Measurements from ENCODE around the gene SKAP1. TPM values are rescaled to one million over a fixed set of nuclear protein-coding genes. Genes with fewer than 3 reads are reported as not detected.

The SKAP1 gene
- total RNA-seq, 1 donor from 2014 or later, result 0.69 TPM

DNA sequence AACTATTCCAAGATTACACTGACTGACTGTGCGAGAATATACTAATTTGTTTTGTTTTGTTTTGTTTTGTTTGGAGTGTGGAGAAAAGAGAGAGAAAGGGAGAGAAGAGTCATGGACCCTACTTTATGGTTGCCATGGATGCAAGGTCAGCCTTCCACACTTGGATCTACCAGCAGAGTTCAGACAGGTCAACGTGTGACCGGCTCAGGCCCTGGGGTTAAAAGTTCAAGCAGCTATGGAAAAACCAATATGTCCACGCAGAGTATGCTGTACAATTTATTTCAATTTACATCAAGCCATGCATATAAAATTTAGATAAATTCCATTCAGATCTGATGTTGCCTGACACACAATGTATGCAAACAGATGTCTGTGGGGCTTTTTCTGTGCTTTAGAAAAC lies 122.8 kb downstream of the SKAP1 start:
- H3K4me1 Mint-ChIP-seq (ENCODE audit: low read depth), result peaks cover 43% of the 10 kb centered on the region
- H3K4me3 Mint-ChIP-seq (ENCODE audit: low read depth), result no peak overlapping the region
- no peaks in the 10 kb centered on the region for H3K36me3 Mint-ChIP-seq (ENCODE audit: insufficient read depth)
- no peaks in the 10 kb centered on the region for H3K9me3 Mint-ChIP-seq (ENCODE audit: low read depth)
- TF ChIP-seq, protein P1, sequence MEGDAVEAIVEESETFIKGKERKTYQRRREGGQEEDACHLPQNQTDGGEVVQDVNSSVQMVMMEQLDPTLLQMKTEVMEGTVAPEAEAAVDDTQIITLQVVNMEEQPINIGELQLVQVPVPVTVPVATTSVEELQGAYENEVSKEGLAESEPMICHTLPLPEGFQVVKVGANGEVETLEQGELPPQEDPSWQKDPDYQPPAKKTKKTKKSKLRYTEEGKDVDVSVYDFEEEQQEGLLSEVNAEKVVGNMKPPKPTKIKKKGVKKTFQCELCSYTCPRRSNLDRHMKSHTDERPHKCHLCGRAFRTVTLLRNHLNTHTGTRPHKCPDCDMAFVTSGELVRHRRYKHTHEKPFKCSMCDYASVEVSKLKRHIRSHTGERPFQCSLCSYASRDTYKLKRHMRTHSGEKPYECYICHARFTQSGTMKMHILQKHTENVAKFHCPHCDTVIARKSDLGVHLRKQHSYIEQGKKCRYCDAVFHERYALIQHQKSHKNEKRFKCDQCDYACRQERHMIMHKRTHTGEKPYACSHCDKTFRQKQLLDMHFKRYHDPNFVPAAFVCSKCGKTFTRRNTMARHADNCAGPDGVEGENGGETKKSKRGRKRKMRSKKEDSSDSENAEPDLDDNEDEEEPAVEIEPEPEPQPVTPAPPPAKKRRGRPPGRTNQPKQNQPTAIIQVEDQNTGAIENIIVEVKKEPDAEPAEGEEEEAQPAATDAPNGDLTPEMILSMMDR (IDR thresholded peaks at IDR 0.05; ENCODE audit: unreplicated experiment), result no peak
- no peaks in the 10 kb centered on the region for H3K27me3 Mint-ChIP-seq
- no peak overlapping the region for H3K27ac Mint-ChIP-seq
- DNase-seq (ENCODE audit: low spot score, unreplicated experiment), result no peak

DNA sequence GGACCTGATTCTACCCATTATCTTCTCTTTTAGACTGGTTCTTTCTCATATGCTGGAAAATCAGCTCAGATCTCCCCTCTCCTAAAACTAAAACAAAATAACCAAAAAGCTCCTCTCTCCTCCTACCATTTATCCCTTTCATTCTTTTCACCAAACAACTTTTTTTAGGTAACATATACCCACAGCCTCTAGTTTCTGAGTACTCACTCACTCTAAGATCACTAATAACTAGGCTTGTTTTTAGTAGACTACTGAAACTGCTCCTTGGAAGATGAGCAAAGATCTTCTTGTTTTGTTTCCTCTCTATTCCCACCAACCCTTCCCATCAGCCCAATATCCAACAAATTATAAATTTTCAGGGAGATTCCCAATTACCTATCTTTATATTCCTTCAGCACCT lies 129.0 kb downstream of the SKAP1 start:
- Mint-ChIP-seq H3K27me3 (no peaks in the 10 kb centered on the region), H3K4me1 (ENCODE audit: low read depth) (peaks cover 18% of the 10 kb centered on the region), H3K36me3 (ENCODE audit: insufficient read depth) (no peaks in the 10 kb centered on the region), H3K4me3 (ENCODE audit: low read depth) (no peak overlapping the region), H3K9me3 (ENCODE audit: low read depth) (no peaks in the 10 kb centered on the region), H3K27ac (no peak overlapping the region)
- TF ChIP-seq, protein P1 (IDR thresholded peaks at IDR 0.05; ENCODE audit: unreplicated experiment), result no peak
- DNase-seq (ENCODE audit: low spot score, unreplicated experiment), result no peak

DNA sequence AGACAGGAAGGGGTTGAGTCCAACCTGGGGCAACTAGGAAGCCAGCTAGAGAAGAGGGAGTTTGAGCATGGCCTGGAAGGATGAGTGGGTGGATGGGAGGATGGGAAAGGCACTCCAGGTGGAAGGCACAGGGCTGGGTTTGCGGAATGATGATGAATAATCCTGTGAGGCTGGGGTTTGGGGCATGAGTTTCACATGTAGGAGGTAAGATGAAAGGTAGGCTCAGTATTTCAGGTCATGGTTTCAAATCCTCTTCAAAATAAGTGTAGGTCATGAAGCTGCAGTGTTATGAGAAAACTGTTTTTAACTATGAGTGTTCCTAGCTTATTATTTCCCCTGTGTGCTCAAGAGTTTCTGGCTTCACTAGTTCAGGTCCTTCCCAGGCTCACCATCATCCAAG lies 130.3 kb downstream of the SKAP1 start:
- Mint-ChIP-seq H3K27me3 (no peaks in the 10 kb centered on the region), H3K9me3 (ENCODE audit: low read depth) (no peaks in the 10 kb centered on the region), H3K27ac (no peak overlapping the region), H3K4me3 (ENCODE audit: low read depth) (no peak overlapping the region), H3K36me3 (ENCODE audit: insufficient read depth) (no peaks in the 10 kb centered on the region), H3K4me1 (ENCODE audit: low read depth) (peaks cover 28% of the 10 kb centered on the region)
- no peak for DNase-seq (ENCODE audit: low spot score, unreplicated experiment)
- TF ChIP-seq, protein P1 (IDR thresholded peaks at IDR 0.05; ENCODE audit: unreplicated experiment), result no peak

DNA sequence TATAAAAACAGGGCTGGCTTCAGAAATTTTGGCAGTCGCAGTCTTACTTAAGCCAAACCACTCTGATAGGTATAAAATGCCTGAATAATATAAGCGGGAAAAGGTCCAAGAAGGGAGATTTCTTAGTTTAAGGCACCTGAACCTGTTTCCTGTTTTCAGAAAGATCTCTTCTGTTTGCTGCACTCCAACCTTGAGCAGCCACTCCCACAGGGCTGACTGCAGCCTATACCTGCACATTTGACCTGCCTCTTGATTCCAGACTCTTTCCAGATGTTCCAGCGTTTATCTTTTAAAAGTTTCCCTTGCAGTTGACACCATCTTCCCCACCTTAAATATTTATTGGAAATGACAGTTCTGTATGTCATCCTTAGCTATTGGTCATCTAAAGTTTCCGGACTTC lies 132.2 kb downstream of the SKAP1 start:
- H3K27ac Mint-ChIP-seq, result no peak overlapping the region
- TF ChIP-seq, protein P1 (IDR thresholded peaks at IDR 0.05; ENCODE audit: unreplicated experiment), result no peak

DNA sequence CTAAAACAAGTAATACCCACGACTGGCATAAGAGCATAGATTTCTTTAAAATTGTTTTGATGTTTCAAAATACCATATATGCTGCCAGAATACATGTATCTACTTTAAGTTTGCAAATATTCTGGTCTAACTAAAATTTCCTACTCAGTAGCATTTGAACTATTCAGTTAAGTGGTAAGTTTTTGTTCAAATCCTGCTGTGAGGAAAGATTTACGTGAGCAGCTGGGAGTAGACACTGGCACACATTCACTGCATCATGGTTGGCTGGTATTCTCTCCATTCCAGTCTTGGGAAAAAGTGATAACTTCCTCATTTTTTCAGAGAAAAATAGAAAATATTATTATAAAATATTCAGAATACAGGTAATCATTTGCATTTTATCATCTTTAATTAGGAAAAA lies 133.6 kb downstream of the SKAP1 start:
- DNase-seq (ENCODE audit: low spot score, unreplicated experiment), result no peak
- Mint-ChIP-seq H3K36me3 (ENCODE audit: insufficient read depth) (no peaks in the 10 kb centered on the region), H3K9me3 (ENCODE audit: low read depth) (no peaks in the 10 kb centered on the region), H3K4me3 (ENCODE audit: low read depth) (no peak overlapping the region), H3K4me1 (ENCODE audit: low read depth) (peaks cover 44% of the 10 kb centered on the region), H3K27me3 (no peaks in the 10 kb centered on the region), H3K27ac (no peak overlapping the region)
- TF ChIP-seq, protein P1 (IDR thresholded peaks at IDR 0.05; ENCODE audit: unreplicated experiment), result no peak

More for the DNA sequence above, 132.2 kb downstream of the SKAP1 start:
- no peak for DNase-seq (ENCODE audit: low spot score, unreplicated experiment)
- Mint-ChIP-seq H3K27me3 (no peaks in the 10 kb centered on the region), H3K36me3 (ENCODE audit: insufficient read depth) (no peaks in the 10 kb centered on the region), H3K9me3 (ENCODE audit: low read depth) (no peaks in the 10 kb centered on the region), H3K4me3 (ENCODE audit: low read depth) (peak overlapping the region; percentile 20), H3K4me1 (ENCODE audit: low read depth) (peaks cover 41% of the 10 kb centered on the region)

All from progenitor cell of endocrine pancreas (in vitro differentiated cells).